K562 (cell line): ENCODE measurements around the gene SYTL5. TPM values are rescaled to one million over a fixed set of nuclear protein-coding genes. Genes with fewer than 3 reads are reported as not detected.

Source experiments
- ATAC-seq: fragments of 200-7000 bp; cut with Tn5 transposase; 3 replicates; pipeline ENCODE4 v1.9.1; 2020; ENCODE audit warnings: moderate library complexity
- BruUV-seq: library from RNA; stranded (reverse); fragments of 400-500 nt; replicated peaks from 2 replicates; lab custom pipeline; 2021; lab: Mats Ljungman, UMichigan
- CTCF ChIA-PET: fragments of 300-600 bp; formaldehyde crosslinking; extraction: SDS; loops from one replicate; lab custom pipeline; 2021; ENCODE audit warnings: low intra/inter-chr PET ratio; lab: Yijun Ruan, JAX
- POLR2A ChIA-PET: fragments of 300-600, 350-650 bp; sonication (Branson Sonifier 250); formaldehyde crosslinking; extraction: SDS; loops from one replicate; lab custom pipeline; 2021; ENCODE audit warnings: antibody characterized with exemption, inconsistent platforms; lab: Yijun Ruan, JAX
- DNase-seq, 4 experiments: peaks; one replicate each; pipeline versions ENCODE4 v3.0.0 to v3.0.0-alpha.2; 2011 to 2018; ENCODE audit warnings: low spot score in 3 of 4, mixed read lengths in 3 of 4; ENCODE audit errors: extremely low read depth in 1 of 4
- FAIRE-seq: peaks from 2 replicates; lab custom pipeline; 2011; peaks lifted over from hg19 to GRCh38; lab: Jason Lieb, UNC
- H2AFZ ChIP-seq: 2 replicates; pipeline ENCODE4 v1.6.0; 2011; ENCODE audit warnings: low read depth, low read length, control low read depth, inconsistent platforms
- H3K27ac ChIP-seq: fragments of 200-600 bp; 3 replicates; pipeline ENCODE4 v1.8.0; 2011; ENCODE audit warnings: low read depth, mild to moderate bottlenecking, control low read depth, inconsistent platforms, low read length, moderate library complexity, mixed read lengths; ENCODE audit errors: extremely low read depth
- H3K27me3 ChIP-seq, 2 experiments: fragments of 300-600 bp in 1 of 2; 2 replicates in 1 of 2; 3 replicates in 1 of 2; pipeline versions ENCODE4 v1.6.0 to v1.8.0; 2011; ENCODE audit warnings: inconsistent platforms in 2 of 2, low read length in 2 of 2, mild to moderate bottlenecking in 1 of 2, mixed read lengths in 1 of 2, moderate library complexity in 1 of 2; ENCODE audit not compliant: control insufficient read depth in 2 of 2, insufficient read depth in 2 of 2
- H3K36me3 ChIP-seq: fragments of 300-600 bp; 3 replicates; pipeline ENCODE4 v1.8.0; 2011; ENCODE audit warnings: mild to moderate bottlenecking, low read length, inconsistent platforms; ENCODE audit not compliant: control insufficient read depth, insufficient read depth
- H3K4me1 ChIP-seq, 2 experiments: fragments of 200-600 bp in 1 of 2; replicated peaks in 1 of 2; 2 replicates in 1 of 2; 3 replicates in 1 of 2; pipeline versions ENCODE4 v1.5.1 to v1.8.0; 2011; ENCODE audit warnings: inconsistent platforms in 2 of 2, low read length in 2 of 2, mild to moderate bottlenecking in 1 of 2, mixed read lengths in 1 of 2, moderate library complexity in 1 of 2; ENCODE audit not compliant: control insufficient read depth in 2 of 2, insufficient read depth in 2 of 2
- H3K4me2 ChIP-seq: 2 replicates; pipeline ENCODE4 v1.6.1; 2011; ENCODE audit warnings: low read length, control low read depth, inconsistent platforms, mixed read lengths; ENCODE audit not compliant: insufficient read depth
- H3K4me3 ChIP-seq: fragments of 200-600 bp; sonication (generic), shearing (Covaris generic); 2 replicates; pipeline ENCODE4 v1.5.1; 2016; ENCODE audit warnings: control low read depth, inconsistent platforms
- H3K79me2 ChIP-seq: fragments of 200-600 bp; 3 replicates; pipeline ENCODE4 v1.8.0; 2011; ENCODE audit warnings: low read length, inconsistent platforms; ENCODE audit not compliant: control insufficient read depth, insufficient read depth
- H3K9ac ChIP-seq, 2 experiments: 2 replicates each; pipeline versions ENCODE4 v1.6.0 to v1.6.1; 2011; ENCODE audit warnings: low read depth in 2 of 2, low read length in 2 of 2, control low read depth in 1 of 2, inconsistent platforms in 1 of 2, mild to moderate bottlenecking in 1 of 2, mixed read lengths in 1 of 2; ENCODE audit not compliant: insufficient read depth in 1 of 2
- H3K9me1 ChIP-seq: one replicate; pipeline ENCODE4 v1.6.0; 2011; ENCODE audit warnings: inconsistent platforms, mild to moderate bottlenecking, low read length, moderate library complexity; ENCODE audit not compliant: control insufficient read depth, insufficient read depth
- H3K9me3 ChIP-seq: replicated peaks from 2 replicates; pipeline ENCODE4 v1.5.1; 2011; ENCODE audit warnings: low read depth, low read length, inconsistent platforms; ENCODE audit not compliant: control insufficient read depth, insufficient read depth
- H4K20me1 ChIP-seq: replicated peaks from 2 replicates; pipeline ENCODE4 v1.6.1; 2011; ENCODE audit warnings: low read length, inconsistent platforms, mixed read lengths; ENCODE audit not compliant: control insufficient read depth, insufficient read depth
- PRMT5 ChIP-seq: sonication (generic); formaldehyde crosslinking; IDR thresholded peaks from 2 replicates; pipeline ENCODE4 v1.5.0; 2020; ENCODE audit warnings: missing genetic modification reagents
- ZBTB8A ChIP-seq: fragments of 450-650 bp; IDR thresholded peaks from 2 replicates; pipeline ENCODE4 v1.6.1; 2018; ENCODE audit warnings: mild to moderate bottlenecking, moderate library complexity; ENCODE audit not compliant: partially characterized antibody
- WGBS: fragments of 100-300 bp; shearing (Covaris generic); methylation state at CpG from one replicate; pipeline ENCODE4 v1.1.6; 2016; ENCODE audit warnings: low coverage, mixed read lengths; ENCODE audit not compliant: insufficient coverage; ENCODE audit errors: missing lambda C conversion rate; 5-methylcytosine and 5-hydroxymethylcytosine counted together
- in situ Hi-C: fragments of 300-500 bp; cut with MboI; formaldehyde crosslinking; loops from 4 replicates; pipeline ENCODE4 v1.15.0; 2018; ENCODE audit warnings: inconsistent platforms, mixed read lengths
- intact Hi-C: fragments of 100-400 bp; cut with micrococcal nuclease; formaldehyde crosslinking; loops from 2 replicates; pipeline ENCODE4 v1.14.2; 2022
- polyA plus RNA-seq, 8 experiments: library from polyadenylated mRNA; depleted of rRNA in 4 of 8; stranded (reverse) in 5 of 8; unstranded in 3 of 8; fragments of >200 nt; fragmentation: Nextera tagmentation in 2 of 8; fragmentation: Illumina TruSeq in 1 of 8; extraction: Ambion mirVana in 2 of 8; extraction: Trizol in 1 of 8; gene quantifications; 2 replicates each; pipeline versions ENCODE4 v1.2.1 to v1.2.3, GENCODE V29; 2011 to 2014; ENCODE audit warnings: inconsistent platforms in 1 of 8, missing spikeins in 1 of 8
- total RNA-seq, 7 experiments: library from RNA; depleted of rRNA in 6 of 7; stranded (reverse); fragments of >200 nt in 6 of 7; fragmentation: Illumina TruSeq in 2 of 7; extraction: Trizol in 2 of 7; gene quantifications; 2 replicates each; pipeline versions ENCODE4 v1.2.1 to v1.2.3, GENCODE V29; 2011 to 2021; ENCODE audit warnings: low replicate concordance in 1 of 7
- TF ChIP-seq, protein P1 (sequence below), 2 experiments: fragments of 450-650 bp; conservative IDR thresholded peaks; 2 replicates each; pipeline ENCODE4 v1.6.1; 2017; ENCODE audit warnings: mild to moderate bottlenecking in 2 of 2, moderate library complexity in 2 of 2
- TF ChIP-seq, protein P2 (sequence below): sonication (generic); formaldehyde crosslinking; IDR thresholded peaks from 2 replicates; pipeline ENCODE4 v1.8.0; 2022; ENCODE audit warnings: mild to moderate bottlenecking, low read depth, missing genetic modification reagents
- TF ChIP-seq, protein P3 (sequence below): fragments of 450-650 bp; formaldehyde crosslinking; IDR thresholded peaks from 2 replicates; pipeline ENCODE4 v1.4.0; 2020; ENCODE audit warnings: mild to moderate bottlenecking, mixed read lengths

SYTL5 gene
- total and polyA plus RNA-seq, 9 of the 15 experiments (the other 6 are each of a cell fraction or from before 2014, with no cell fraction given), result 0.01 to 0.25 (median 0.09) TPM

DNA sequence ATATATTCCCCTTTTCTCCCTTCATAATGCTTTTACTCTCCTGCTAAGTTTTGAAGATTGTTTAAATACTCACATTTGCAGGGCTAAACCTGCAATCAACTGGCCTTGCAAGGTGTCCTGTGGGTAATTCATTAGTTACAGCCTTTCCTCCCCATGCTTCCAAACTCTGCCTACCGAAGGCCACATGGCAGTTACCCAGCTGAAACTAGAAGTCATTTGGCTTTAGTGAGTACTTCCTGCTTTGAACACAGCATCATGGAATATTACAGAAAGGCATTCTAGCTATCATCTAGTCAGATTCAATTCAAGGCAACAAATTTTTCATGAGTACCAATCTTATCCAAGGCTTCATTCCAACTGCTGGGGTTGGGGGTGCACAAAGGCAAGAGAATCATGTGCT is 158.7 kb downstream of the SYTL5 start:
- no peak for DNase-seq
- POLR2A ChIA-PET, result no interaction called here
- no peaks in the 10 kb centered on the region for H3K36me3 ChIP-seq
- TF ChIP-seq, protein P1, sequence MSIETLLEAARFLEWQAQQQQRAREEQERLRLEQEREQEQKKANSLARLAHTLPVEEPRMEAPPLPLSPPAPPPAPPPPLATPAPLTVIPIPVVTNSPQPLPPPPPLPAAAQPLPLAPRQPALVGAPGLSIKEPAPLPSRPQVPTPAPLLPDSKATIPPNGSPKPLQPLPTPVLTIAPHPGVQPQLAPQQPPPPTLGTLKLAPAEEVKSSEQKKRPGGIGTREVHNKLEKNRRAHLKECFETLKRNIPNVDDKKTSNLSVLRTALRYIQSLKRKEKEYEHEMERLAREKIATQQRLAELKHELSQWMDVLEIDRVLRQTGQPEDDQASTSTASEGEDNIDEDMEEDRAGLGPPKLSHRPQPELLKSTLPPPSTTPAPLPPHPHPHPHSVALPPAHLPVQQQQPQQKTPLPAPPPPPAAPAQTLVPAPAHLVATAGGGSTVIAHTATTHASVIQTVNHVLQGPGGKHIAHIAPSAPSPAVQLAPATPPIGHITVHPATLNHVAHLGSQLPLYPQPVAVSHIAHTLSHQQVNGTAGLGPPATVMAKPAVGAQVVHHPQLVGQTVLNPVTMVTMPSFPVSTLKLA (conservative IDR thresholded peaks at IDR 0.05), result no peak
- TF ChIP-seq ZBTB8A, result no peak
- TF ChIP-seq, protein P2, sequence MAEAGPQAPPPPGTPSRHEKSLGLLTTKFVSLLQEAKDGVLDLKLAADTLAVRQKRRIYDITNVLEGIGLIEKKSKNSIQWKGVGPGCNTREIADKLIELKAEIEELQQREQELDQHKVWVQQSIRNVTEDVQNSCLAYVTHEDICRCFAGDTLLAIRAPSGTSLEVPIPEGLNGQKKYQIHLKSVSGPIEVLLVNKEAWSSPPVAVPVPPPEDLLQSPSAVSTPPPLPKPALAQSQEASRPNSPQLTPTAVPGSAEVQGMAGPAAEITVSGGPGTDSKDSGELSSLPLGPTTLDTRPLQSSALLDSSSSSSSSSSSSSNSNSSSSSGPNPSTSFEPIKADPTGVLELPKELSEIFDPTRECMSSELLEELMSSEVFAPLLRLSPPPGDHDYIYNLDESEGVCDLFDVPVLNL (CRISPR knock-in tag), result no peak
- TF ChIP-seq PRMT5 (CRISPR knock-in tag), result no peak
- TF ChIP-seq, protein P3, sequence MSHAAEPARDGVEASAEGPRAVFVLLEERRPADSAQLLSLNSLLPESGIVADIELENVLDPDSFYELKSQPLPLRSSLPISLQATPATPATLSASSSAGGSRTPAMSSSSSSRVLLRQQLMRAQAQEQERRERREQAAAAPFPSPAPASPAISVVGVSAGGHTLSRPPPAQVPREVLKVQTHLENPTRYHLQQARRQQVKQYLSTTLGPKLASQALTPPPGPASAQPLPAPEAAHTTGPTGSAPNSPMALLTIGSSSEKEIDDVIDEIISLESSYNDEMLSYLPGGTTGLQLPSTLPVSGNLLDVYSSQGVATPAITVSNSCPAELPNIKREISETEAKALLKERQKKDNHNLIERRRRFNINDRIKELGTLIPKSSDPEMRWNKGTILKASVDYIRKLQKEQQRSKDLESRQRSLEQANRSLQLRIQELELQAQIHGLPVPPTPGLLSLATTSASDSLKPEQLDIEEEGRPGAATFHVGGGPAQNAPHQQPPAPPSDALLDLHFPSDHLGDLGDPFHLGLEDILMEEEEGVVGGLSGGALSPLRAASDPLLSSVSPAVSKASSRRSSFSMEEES (CRISPR knock-in tag), result no peak
- TF ChIP-seq, all 486 proteins: peak for 0
- no peak overlapping the region for H2AFZ ChIP-seq
- no peak for ATAC-seq
- no peaks in the 10 kb centered on the region for H3K27me3 ChIP-seq
- FAIRE-seq, result no peak
- intact Hi-C loops, result no loop called here
- H3K79me2 ChIP-seq, result no peaks in the 10 kb centered on the region
- no peaks in the 10 kb centered on the region for H4K20me1 ChIP-seq
- no peaks in the 10 kb centered on the region for H3K9me1 ChIP-seq
- H3K4me3 ChIP-seq, result no peak overlapping the region
- no peak overlapping the region for H3K27ac ChIP-seq
- no TSS peak for BruUV-seq
- no peak overlapping the region for H3K4me2 ChIP-seq
- in situ Hi-C loops, result loop anchor here (25.0 kb wide), 2 partner anchors 428 to 653 kb away; no protein-coding TSS in a partner anchor
- H3K9ac ChIP-seq, result no peak overlapping the region
- WGBS, result 25% methylated on average over 1 of the region's 1 CpG
- CTCF ChIA-PET, result no interaction called here
- no peaks in the 10 kb centered on the region for H3K9me3 ChIP-seq
- no peaks in the 10 kb centered on the region; a peak in 1 of 5 replicates for H3K4me1 ChIP-seq
